Stimulated activated naive B cell treated with anti-CD40 and anti-IgM and Interleukin-4, amounts not matched to agents 10 μg/mL and 1 μg/mL and 100 μg/mL, for 72 hours (primary cell): Measurements from ENCODE around the gene CSNK2A1.

Experiments used
- ATAC-seq, 2 donors: fragments of 150-1000 bp; cut with Tn5 transposase; replicated peaks; 2 replicates each; pipeline ENCODE4 v1.10.0; 2021; ENCODE audit warnings: moderate library complexity in 1 of 2
- DNase-seq: peaks from one replicate; pipeline ENCODE4 v3.0.0; 2021
- H3K27ac Mint-ChIP-seq: one replicate; pipeline ENCODE4 v1.8.0; 2022; ENCODE audit warnings: mild to moderate bottlenecking, mixed read lengths
- H3K27me3 Mint-ChIP-seq, 2 donors: one replicate each; pipeline ENCODE4 v1.8.0; 2022; ENCODE audit warnings: mixed read lengths in 2 of 2
- H3K36me3 Mint-ChIP-seq, 2 donors: one replicate each; pipeline ENCODE4 v1.8.0; 2022; ENCODE audit warnings: mixed read lengths in 2 of 2, mild to moderate bottlenecking in 1 of 2
- H3K4me1 Mint-ChIP-seq, 2 donors: one replicate each; pipeline ENCODE4 v1.8.0; 2022; ENCODE audit warnings: mixed read lengths in 2 of 2, mild to moderate bottlenecking in 1 of 2
- H3K4me3 Mint-ChIP-seq, 2 donors: one replicate each; pipeline ENCODE4 v1.8.0; 2022; ENCODE audit warnings: mild to moderate bottlenecking in 2 of 2, mixed read lengths in 2 of 2, moderate library complexity in 1 of 2
- H3K9me3 Mint-ChIP-seq, 2 donors: one replicate each; pipeline ENCODE4 v1.8.0; 2022; ENCODE audit warnings: mixed read lengths in 2 of 2, mild to moderate bottlenecking in 1 of 2

CSNK2A1 gene

DNA sequence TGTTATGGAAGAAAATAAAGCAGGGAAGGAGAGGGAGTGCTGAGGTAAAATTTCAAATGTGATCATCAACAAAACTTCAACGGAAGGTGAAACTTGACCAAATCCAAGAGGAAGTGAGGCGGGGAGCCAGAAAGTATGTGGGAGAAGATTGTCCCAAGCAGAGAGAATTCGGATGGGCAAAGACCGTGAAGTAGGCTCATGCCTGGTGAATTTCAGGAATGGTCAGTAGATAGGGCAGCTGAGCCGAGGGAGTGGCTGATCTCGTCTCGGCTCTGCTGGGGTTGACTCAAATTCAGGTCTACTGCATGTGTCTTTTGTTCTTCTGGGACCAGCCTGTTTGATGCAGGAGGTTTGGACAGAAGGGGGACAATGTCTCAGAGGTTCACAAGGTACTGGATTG, 7.0 kb upstream of the CSNK2A1 start:
- Mint-ChIP-seq H3K4me1 (no peaks in the 10 kb centered on the region), H3K27me3 (peaks cover 40 to 42% of the 10 kb centered on the region in 2 donors), H3K36me3 (no peaks in the 10 kb centered on the region), H3K4me3 (no peak overlapping the region), H3K9me3 (no peaks in the 10 kb centered on the region), H3K27ac (no peak overlapping the region)
- ATAC-seq: no peak
- no peak for DNase-seq

GRCh38 chr20:549722-550496, 6.3 kb upstream of the CSNK2A1 start:
- Mint-ChIP-seq H3K27me3 (peaks cover 35 to 37% of the 10 kb centered on the region in 2 donors), H3K4me1 (no peaks in the 10 kb centered on the region), H3K27ac (no peak overlapping the region)

GRCh38 chr20:548906-549305, 5.3 kb upstream of the CSNK2A1 start:
- no peak for ATAC-seq
- Mint-ChIP-seq H3K36me3 (peaks cover 0 to 3% of the 10 kb centered on the region in 2 donors), H3K27ac (no peak overlapping the region)

More at GRCh38 chr20:549722-550496, 6.3 kb upstream of the CSNK2A1 start:
- DNase-seq (no peak), ATAC-seq (no peak)
- Mint-ChIP-seq H3K4me3 (no peak overlapping the region), H3K9me3 (no peaks in the 10 kb centered on the region), H3K36me3 (no peaks in the 10 kb centered on the region)

GRCh38 chr20:547394-547793, 3.8 kb upstream of the CSNK2A1 start:
- Mint-ChIP-seq H3K27ac (no peak overlapping the region), H3K4me3 (no peak overlapping the region), H3K9me3 (peaks cover 4 to 9% of the 10 kb centered on the region in 2 donors), H3K4me1 (peaks cover 15 to 22% of the 10 kb centered on the region in 2 donors), H3K36me3 (peaks cover 8 to 10% of the 10 kb centered on the region in 2 donors), H3K27me3 (peaks cover 24 to 27% of the 10 kb centered on the region in 2 donors)
- DNase-seq: no peak
- ATAC-seq: no peak

More at GRCh38 chr20:548906-549305, 5.3 kb upstream of the CSNK2A1 start:
- Mint-ChIP-seq H3K4me1 (peaks cover 8 to 9% of the 10 kb centered on the region in 2 donors), H3K9me3 (peaks cover 2 to 4% of the 10 kb centered on the region in 2 donors), H3K4me3 (no peak overlapping the region), H3K27me3 (peaks cover 29 to 30% of the 10 kb centered on the region in 2 donors)
- no peak for DNase-seq

GRCh38 chr20:546353-546752, 2.8 kb upstream of the CSNK2A1 start:
- no peak for ATAC-seq

DNA sequence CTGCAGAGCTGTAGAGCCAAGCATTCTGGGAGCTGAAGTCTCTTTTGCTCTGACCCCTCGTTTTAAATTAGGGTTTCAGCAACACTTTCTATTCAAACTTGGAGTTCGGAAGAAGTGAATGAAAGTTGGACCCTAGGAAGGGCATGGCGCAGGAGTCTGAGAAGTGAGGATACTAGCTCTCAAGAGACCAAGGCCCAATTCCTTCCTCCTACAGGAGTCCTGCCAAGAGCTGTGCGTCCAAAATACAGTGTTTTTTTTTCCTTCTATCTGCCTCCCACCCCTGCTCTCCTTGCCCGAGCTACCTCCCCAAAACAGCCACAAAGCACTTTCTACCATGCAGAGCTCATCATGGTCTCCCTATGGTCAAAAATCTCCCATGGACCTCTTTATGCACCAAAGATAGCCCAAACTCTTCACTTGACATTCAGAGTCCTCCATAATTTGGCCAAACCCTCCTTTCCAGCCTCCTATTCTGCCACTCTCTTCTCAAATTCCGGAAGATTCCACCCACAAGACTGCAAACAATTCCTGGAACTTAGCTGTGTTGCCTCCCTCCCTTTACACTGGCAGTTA, 649 bp upstream of the CSNK2A1 start:
- Mint-ChIP-seq H3K9me3 (peaks cover 4 to 9% of the 10 kb centered on the region in 2 donors), H3K27me3 (peaks cover 4 to 7% of the 10 kb centered on the region in 2 donors), H3K27ac (peak overlapping the region; percentile 100), H3K4me1 (peaks cover 31 to 50% of the 10 kb centered on the region in 2 donors), H3K36me3 (peaks cover 23 to 31% of the 10 kb centered on the region in 2 donors), H3K4me3 (peak overlapping the region; percentile 87 to 93)
- DNase-seq (no peak), ATAC-seq (no peak)

More at GRCh38 chr20:546353-546752, 2.8 kb upstream of the CSNK2A1 start:
- peaks cover 18 to 31% of the 10 kb centered on the region in 2 donors for H3K4me1 Mint-ChIP-seq
- H3K9me3 Mint-ChIP-seq: peaks cover 4 to 9% of the 10 kb centered on the region in 2 donors
- peaks cover 8 to 15% of the 10 kb centered on the region in 2 donors for H3K36me3 Mint-ChIP-seq
- no peak for DNase-seq
- H3K27me3 Mint-ChIP-seq: peaks cover 16 to 20% of the 10 kb centered on the region in 2 donors
- no peak overlapping the region for H3K27ac Mint-ChIP-seq
- H3K4me3 Mint-ChIP-seq: no peak overlapping the region

- Mint-ChIP-seq H3K27me3 (peaks cover 4 to 7% of the 10 kb centered on the region in 2 donors), H3K4me3 (peak overlapping the region; percentile 87 to 93), H3K9me3 (peaks cover 4 to 9% of the 10 kb centered on the region in 2 donors), H3K4me1 (peaks cover 39 to 64% of the 10 kb centered on the region in 2 donors), H3K36me3 (peaks cover 29 to 43% of the 10 kb centered on the region in 2 donors), H3K27ac (peak overlapping the region; percentile 100)
- DNase-seq (peak; percentile 4), ATAC-seq (peak; percentile 27 to 33)
Measured at GRCh38 chr20:542777-543368, 717 bp downstream of the CSNK2A1 start.

- ATAC-seq (no peak), DNase-seq (no peak)
- no peak overlapping the region for H3K27ac Mint-ChIP-seq
- H3K9me3 Mint-ChIP-seq: peaks cover 4 to 9% of the 10 kb centered on the region in 2 donors
- H3K4me3 Mint-ChIP-seq: no peak overlapping the region
- peaks cover 30 to 47% of the 10 kb centered on the region in 2 donors for H3K36me3 Mint-ChIP-seq
- no peaks in the 10 kb centered on the region for H3K27me3 Mint-ChIP-seq
- H3K4me1 Mint-ChIP-seq: peaks cover 51 to 86% of the 10 kb centered on the region in 2 donors
Measured at GRCh38 chr20:540391-541201, 3.0 kb downstream of the CSNK2A1 start.

- Mint-ChIP-seq H3K27me3 (no peaks in the 10 kb centered on the region), H3K27ac (no peak overlapping the region), H3K4me3 (peak overlapping the region in 1 of 2 donors; percentile 51), H3K36me3 (peaks cover 30 to 51% of the 10 kb centered on the region in 2 donors), H3K9me3 (peaks cover 4 to 9% of the 10 kb centered on the region in 2 donors), H3K4me1 (peaks cover 54 to 94% of the 10 kb centered on the region in 2 donors)
- ATAC-seq (no peak), DNase-seq (no peak)
Measured at GRCh38 chr20:539848-540247, 3.7 kb downstream of the CSNK2A1 start.

GRCh38 chr20:539191-539590, 4.4 kb downstream of the CSNK2A1 start:
- no peak for ATAC-seq

DNA sequence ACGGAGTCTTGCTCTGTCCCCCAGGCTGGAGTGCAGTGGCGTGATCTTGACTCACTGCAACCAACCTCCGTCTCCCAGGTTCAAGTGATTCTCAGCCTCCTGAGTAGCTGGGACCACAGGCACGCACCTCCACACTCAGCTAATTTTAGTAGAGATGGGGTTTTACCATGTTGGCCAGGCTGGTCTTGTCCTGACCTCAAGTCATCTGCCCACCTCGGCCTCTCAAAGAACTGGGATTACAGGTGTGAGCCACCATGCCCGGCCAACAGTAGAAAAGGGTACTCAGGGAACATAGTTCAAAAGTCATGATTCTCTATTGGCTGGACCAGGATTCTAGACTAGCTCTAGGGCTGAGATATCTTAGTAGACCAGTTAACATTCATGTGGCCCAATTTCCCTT, 5.6 kb downstream of the CSNK2A1 start:
- H3K4me1 Mint-ChIP-seq: peaks cover 55 to 97% of the 10 kb centered on the region in 2 donors
- peaks cover 2 to 5% of the 10 kb centered on the region in 2 donors for H3K9me3 Mint-ChIP-seq
- H3K4me3 Mint-ChIP-seq: no peak overlapping the region
- no peak for DNase-seq
- no peak for ATAC-seq
- no peaks in the 10 kb centered on the region for H3K27me3 Mint-ChIP-seq
- H3K36me3 Mint-ChIP-seq: peaks cover 27 to 51% of the 10 kb centered on the region in 2 donors
- H3K27ac Mint-ChIP-seq: peak overlapping the region; percentile 67

More at GRCh38 chr20:539191-539590, 4.4 kb downstream of the CSNK2A1 start:
- Mint-ChIP-seq H3K4me3 (no peak overlapping the region), H3K27ac (peak overlapping the region; percentile 7), H3K27me3 (no peaks in the 10 kb centered on the region), H3K4me1 (peaks cover 53 to 95% of the 10 kb centered on the region in 2 donors), H3K36me3 (peaks cover 27 to 51% of the 10 kb centered on the region in 2 donors), H3K9me3 (peaks cover 2 to 5% of the 10 kb centered on the region in 2 donors)
- no peak for DNase-seq

DNA sequence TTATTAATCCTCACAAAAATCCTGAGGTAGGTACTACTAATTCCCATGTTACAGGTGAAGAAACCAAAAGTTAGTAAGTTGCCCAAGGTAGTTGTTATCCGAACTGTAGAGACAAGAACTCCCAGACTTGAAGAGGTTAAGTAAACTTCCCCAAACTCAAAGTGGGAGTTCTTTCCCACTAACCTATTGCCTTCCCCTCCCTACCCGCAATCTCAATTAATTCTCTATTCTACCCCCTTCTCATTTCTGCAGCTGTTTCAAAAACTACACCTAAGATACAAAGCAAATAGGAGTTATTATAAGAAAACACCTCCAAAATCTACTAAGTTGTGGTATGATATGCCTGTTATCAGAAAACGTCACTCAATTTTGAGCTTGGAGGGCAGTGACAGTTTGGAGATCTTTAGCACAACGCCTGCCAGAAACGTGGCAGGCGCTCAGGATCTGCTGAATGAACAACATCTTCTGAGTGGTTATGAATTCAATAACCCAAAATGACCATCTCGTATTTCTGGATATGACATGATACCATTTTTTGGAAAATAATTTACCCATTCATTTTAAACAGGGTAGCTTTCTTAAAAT, 7.1 kb downstream of the CSNK2A1 start:
- DNase-seq: no peak
- peaks cover 48 to 88% of the 10 kb centered on the region in 2 donors for H3K4me1 Mint-ChIP-seq
- peaks cover 24 to 45% of the 10 kb centered on the region in 2 donors for H3K36me3 Mint-ChIP-seq
- no peaks in the 10 kb centered on the region for H3K9me3 Mint-ChIP-seq
- H3K27ac Mint-ChIP-seq: no peak overlapping the region
- H3K27me3 Mint-ChIP-seq: no peaks in the 10 kb centered on the region
- ATAC-seq: no peak
- H3K4me3 Mint-ChIP-seq: no peak overlapping the region

DNA sequence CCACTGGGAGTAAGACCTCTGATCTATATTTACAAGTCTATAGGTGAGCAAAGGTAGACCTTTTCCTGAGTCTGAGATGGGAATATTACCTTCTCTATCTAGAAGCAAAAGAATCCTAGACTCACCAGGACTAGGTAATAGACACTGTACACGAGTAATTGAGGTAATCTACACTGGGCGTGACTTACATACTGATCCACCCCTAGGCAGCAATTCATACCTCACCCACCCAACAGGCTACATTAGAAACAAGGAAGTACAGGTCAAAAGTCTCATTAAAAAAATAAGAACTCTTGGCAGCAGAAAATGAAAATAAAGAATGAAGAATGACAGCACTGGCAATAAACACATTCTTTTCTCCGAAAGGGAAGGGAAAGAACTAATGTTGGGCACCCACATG, 7.6 kb downstream of the CSNK2A1 start:
- H3K9me3 Mint-ChIP-seq: no peaks in the 10 kb centered on the region
- ATAC-seq (peak; percentile 59 to 71), DNase-seq (no peak)
- peaks cover 48 to 86% of the 10 kb centered on the region in 2 donors for H3K4me1 Mint-ChIP-seq
- H3K27me3 Mint-ChIP-seq: no peaks in the 10 kb centered on the region
- H3K27ac Mint-ChIP-seq: no peak overlapping the region
- peaks cover 22 to 44% of the 10 kb centered on the region in 2 donors for H3K36me3 Mint-ChIP-seq
- H3K4me3 Mint-ChIP-seq: peak overlapping the region in 1 of 2 donors; percentile 36
